ENCODE results near the gene SPAG16.

GRCh38 chr2:213792045-213792444, 507.8 kb downstream of the SPAG16 start:
- TF ChIP-seq ZFYVE20 (CRISPR knock-in tag; IDR thresholded peaks at IDR 0.05; ENCODE audit: borderline replicate concordance, low read depth), result no peak
- no peak for TF ChIP-seq ZNF275 (CRISPR knock-in tag; IDR thresholded peaks at IDR 0.05; ENCODE audit: borderline replicate concordance)
